GM19395 (cell line): ENCODE data around the gene PRMT3.
A peak's percentile ranks its signal among the peaks of the same experiment; 100 is the strongest.
"Not testable (repeated sequence)": the region's sequence is repeated elsewhere in the genome, so short reads cannot be mapped to it uniquely, and the experiment has no call there.

Experiments
- ATAC-seq: cut with Tn5 transposase; IDR thresholded peaks from one replicate; pipeline ENCODE4 v1.9.1; 2021; ENCODE audit warnings: mild to moderate bottlenecking, moderate library complexity; ENCODE audit not compliant: unreplicated experiment

PRMT3 gene

GRCh38 chr11:20373568-20374209, 13.8 kb upstream of the PRMT3 start:
- ATAC-seq = no peak

DNA sequence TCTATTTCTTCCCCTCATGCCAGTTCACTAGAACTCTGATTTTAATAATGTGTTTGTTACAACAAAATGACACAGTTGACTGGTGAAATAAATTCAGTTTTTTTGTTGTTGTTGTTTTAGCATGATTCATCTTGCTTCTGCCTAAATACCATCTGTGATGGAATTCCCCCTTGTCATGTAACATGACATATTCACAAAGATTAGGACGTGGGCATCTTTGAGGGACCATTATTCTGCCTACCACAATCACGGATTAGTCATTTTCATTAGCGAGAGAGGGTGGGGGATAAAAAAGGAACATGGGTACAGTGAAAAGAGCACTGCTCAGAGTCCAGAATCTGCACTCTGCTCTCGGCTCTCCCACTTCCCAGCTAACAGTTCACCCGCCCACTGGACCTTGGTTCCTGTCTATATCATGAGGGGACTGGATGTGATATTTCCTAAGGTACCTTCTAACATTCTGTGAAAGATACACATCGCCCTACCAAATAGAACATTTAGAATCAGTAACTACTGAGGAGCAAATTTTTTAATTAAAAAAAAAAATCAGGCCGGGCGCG, 12.7 kb upstream of the PRMT3 start:
- ATAC-seq = no peak

- no peak for ATAC-seq
These were observed 11.3 kb upstream of the PRMT3 start for GRCh38 chr11:20376162-20376730.

DNA sequence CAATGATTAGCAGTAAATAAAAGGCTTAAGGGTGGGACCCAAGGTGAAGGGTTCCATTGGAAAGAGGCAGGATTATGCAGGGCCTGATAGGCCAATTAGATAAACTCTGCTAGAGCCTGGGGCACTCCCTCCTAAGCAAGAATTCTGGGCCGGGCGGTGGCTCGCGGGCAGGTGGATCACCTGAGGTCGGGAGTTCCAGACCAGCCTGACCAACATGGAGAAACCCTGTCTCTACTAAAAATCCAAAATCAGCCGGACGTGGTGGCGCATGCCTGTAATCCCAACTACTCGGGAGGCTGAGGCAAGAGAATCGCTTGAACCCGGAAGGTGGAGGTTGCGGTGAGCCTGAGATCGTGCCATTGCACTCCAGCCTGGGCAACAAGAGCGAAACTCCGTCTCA, 1.5 kb upstream of the PRMT3 start:
- ATAC-seq = not testable (repeated sequence)

GRCh38 chr11:20388096-20389055, 860 bp downstream of the PRMT3 start:
- ATAC-seq = peak; percentile 29

DNA sequence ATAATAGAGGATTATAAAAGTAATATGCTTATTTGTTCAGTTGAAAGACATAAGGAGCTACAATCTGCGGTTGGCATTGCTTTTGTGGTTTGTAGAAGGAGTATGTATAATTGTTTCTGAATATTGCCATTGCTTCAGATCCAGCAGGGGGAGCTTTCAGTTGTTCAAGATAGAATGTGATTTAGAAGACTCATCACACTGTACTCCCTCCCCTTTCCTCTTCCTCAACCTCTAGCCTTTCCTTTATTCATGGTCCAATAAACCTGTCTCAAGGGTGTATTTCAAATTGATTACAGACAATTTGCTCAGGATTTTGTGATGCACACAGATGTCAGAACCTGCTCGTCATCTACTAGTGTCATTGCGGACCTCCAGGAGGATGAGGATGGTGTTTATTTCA, 9.8 kb downstream of the PRMT3 start:
- peak; percentile 87 for ATAC-seq

- no peak for ATAC-seq
These were observed 12.0 kb downstream of the PRMT3 start for GRCh38 chr11:20399498-20399897.

- no peak for ATAC-seq
These were observed 15.5 kb downstream of the PRMT3 start for GRCh38 chr11:20403059-20403458.

- no peak for ATAC-seq
These were observed 19.0 kb downstream of the PRMT3 start for GRCh38 chr11:20406484-20406883.

GRCh38 chr11:20407344-20407743, 19.8 kb downstream of the PRMT3 start:
- ATAC-seq = no peak

- no peak for ATAC-seq
These were observed 27.9 kb downstream of the PRMT3 start for GRCh38 chr11:20415432-20415831.

GRCh38 chr11:20417771-20418170, 30.3 kb downstream of the PRMT3 start:
- ATAC-seq = no peak

DNA sequence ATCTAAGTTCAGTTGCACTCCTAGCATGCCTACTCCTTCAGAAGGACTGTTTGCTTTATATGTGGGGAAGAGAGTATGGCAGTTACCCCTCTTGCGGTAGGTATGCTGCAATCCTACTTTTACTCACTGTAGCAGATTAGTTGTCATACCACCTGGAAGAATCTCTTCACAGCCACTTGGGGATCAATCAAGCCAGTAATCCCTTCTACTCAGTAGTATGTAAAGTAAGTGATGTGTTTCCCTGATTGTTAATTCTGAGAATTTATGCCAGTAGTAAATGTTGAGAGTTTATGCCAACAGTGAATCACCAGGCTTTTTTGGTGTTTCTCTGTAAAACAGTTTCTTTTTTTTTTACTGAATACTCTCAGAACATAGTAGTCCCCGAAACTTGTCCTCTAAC, 34.4 kb downstream of the PRMT3 start:
- no peak for ATAC-seq

DNA sequence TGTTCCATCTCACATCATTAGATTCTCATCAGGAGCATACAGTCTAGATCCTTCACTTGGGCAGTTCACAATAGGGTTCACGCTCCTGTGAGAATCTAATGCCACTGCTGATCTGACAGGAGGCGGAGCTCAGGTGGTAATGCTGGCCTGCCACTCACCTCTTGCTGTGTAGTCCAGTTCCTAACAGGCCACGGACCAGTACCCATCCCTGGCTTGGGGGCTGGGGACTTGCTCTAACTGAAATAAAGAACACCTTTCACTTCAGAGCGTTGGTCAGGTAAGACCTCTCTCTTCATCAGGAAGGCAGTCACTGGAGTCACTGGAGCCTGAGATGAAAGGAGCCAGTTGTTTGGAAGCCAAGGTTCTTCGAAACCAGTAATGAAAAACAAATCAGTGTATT, 41.7 kb downstream of the PRMT3 start:
- ATAC-seq = no peak

GRCh38 chr11:20438637-20439036, 51.1 kb downstream of the PRMT3 start:
- no peak for ATAC-seq

DNA sequence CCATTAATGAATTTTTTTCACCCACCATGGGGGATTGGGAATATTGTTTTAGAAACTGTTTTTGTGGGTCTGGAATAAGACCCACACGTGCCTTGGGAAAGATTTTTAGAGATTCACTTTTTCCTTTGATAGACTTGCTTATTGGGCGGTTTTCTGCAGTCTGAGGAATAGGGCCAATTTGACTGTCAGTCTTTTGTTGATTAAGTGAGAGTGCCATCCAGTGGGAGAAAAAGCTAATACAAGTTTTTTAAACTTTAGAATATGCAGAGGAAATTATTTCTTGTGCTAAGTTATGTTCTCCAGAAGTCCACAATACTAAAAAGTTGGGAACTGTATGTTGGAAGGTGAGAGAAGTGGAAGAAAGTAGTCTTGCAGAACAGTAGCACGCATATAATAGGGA, 56.1 kb downstream of the PRMT3 start:
- ATAC-seq = no peak

DNA sequence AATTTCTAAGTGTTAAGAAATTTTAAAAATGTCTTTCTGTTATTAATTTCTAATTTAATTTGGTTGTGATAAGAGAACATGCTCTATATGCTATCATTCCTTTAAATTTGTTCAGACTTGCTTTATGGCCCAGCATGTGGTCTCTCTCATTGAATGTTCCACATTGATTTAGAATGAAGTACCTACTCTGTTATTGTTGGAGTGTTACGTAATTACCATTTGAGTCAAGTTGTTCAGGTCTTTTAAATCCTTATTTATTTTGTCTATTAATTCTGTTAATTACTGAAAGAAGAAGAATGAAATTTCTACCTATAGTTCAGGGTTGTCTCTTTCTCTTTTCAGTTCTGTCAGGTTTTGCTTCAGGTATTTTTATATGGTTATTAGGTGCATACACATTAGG, 57.0 kb downstream of the PRMT3 start:
- no peak for ATAC-seq

- no peak for ATAC-seq
These were observed 61.3 kb downstream of the PRMT3 start for GRCh38 chr11:20448834-20449233.

DNA sequence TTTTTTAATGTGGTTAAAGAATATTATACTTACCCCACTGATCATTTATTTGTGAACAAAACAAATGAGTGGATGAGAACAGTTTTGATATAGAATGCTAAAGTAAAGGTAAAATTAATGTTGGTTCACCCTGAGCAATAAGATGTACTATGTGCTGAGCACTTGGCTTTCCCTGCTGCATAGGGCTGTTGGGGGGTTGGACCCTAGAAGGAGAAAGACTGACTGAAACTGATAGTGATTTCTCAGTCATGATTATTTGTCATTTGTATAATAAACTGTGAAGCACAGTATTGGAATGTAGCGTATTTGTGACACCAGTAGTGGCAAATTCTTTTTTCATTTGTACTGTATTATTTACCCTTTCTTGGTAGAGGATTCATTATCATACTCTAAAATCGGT, 63.3 kb downstream of the PRMT3 start:
- no peak for ATAC-seq

- ATAC-seq = no peak
These were observed 64.1 kb downstream of the PRMT3 start for GRCh38 chr11:20451568-20451967.

DNA sequence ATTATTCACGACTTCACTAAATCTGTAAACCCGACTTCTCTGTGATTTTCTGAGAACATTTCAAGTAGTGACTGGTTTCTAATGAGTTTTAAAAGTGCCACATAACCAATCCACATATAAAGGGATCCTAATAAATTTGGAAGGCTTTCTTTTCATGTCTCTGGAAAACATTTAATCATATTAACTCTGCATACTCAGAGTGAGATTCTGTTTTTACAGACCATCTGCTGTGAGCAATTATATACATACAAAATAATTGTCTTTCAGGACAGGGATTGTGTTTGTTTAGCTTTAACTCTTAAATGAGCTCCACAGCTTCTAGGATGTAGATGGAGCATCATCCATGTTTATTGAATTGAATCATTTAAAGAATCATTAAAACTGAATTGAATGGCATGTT, 65.1 kb downstream of the PRMT3 start:
- no peak for ATAC-seq
